ENCODE measurements around the gene TYW5.
"Not testable (repeated sequence)": the region's sequence is repeated elsewhere in the genome, so short reads cannot be mapped to it uniquely, and the experiment has no call there.

Gene TYW5

GRCh38 chr2:199912553-199913114 is 42.7 kb downstream of the TYW5 start:
- not testable (repeated sequence) for DNase-seq

GRCh38 chr2:199911877-199912161 is 43.5 kb downstream of the TYW5 start:
- DNase-seq = peak in 1 of 3 experiments; percentile 62

GRCh38 chr2:199911052-199911876 is 44.0 kb downstream of the TYW5 start, which contains the start of gene C2orf69:
Gene C2orf69, plus strand, starts transcription at chr2:199911293. Its CDS starts 146 bp downstream, at chr2:199911439.
- DNase-seq = peak; percentile 94 to 98 (median 97)

GRCh38 chr2:199910338-199911051 is 44.8 kb downstream of the TYW5 start:
- no peak for DNase-seq

- DNase-seq = no peak
These were observed 48.1 kb downstream of the TYW5 start for GRCh38 chr2:199907008-199907714.

- no peak for DNase-seq
These were observed 52.2 kb downstream of the TYW5 start for GRCh38 chr2:199903111-199903510.

GRCh38 chr2:199902486-199903110 is 52.7 kb downstream of the TYW5 start:
- DNase-seq = no peak

- no peak for DNase-seq
These were observed 53.3 kb downstream of the TYW5 start for GRCh38 chr2:199901942-199902341.

- no peak for DNase-seq
These were observed 58.7 kb downstream of the TYW5 start for GRCh38 chr2:199896617-199897016.

GRCh38 chr2:199895406-199895805 is 59.9 kb downstream of the TYW5 start:
- DNase-seq = peak in 1 of 3 experiments; percentile 19

GRCh38 chr2:199883474-199884212 is 71.6 kb downstream of the TYW5 start:
- DNase-seq = no peak

GRCh38 chr2:199882667-199883066 is 72.6 kb downstream of the TYW5 start:
- DNase-seq = no peak
